Uterus (tissue), 4 donors: ENCODE measurements around the gene TRAF1. TPM values are rescaled to one million over a fixed set of nuclear protein-coding genes. Genes with fewer than 3 reads are reported as not detected.
A peak's percentile ranks its signal among the peaks of the same experiment; 100 is the strongest.

Source experiments
- DNase-seq, 2 donors: peaks; one replicate each; pipeline ENCODE4 v3.0.0-alpha.2; 2019 to 2020
- H3K27ac ChIP-seq, 2 donors: fragments of 200-600 bp; sonication (generic); 1 replicate in 1 of 2; 2 replicates in 1 of 2; pipeline ENCODE4 v1.5.1; 2016 to 2018
- H3K27me3 ChIP-seq, 2 donors: fragments of 200-600 bp; sonication (generic); one replicate each; pipeline ENCODE4 v1.5.1; 2018 to 2019; ENCODE audit warnings: control low read depth in 1 of 2
- H3K36me3 ChIP-seq, 2 donors: fragments of 200-600 bp; sonication (generic); one replicate each; pipeline ENCODE4 v1.5.1; 2019; ENCODE audit warnings: control low read depth in 1 of 2
- H3K4me1 ChIP-seq, 2 donors: fragments of 200-600 bp; sonication (generic); one replicate each; pipeline ENCODE4 v1.5.1; 2018 to 2019; ENCODE audit warnings: control low read depth in 1 of 2
- H3K4me3 ChIP-seq, 2 donors: fragments of 200-600 bp; sonication (generic); 1 replicate in 1 of 2; 2 replicates in 1 of 2; pipeline ENCODE4 v1.5.1; 2018 to 2019; ENCODE audit warnings: mild to moderate bottlenecking in 1 of 2
- H3K9me3 ChIP-seq, 2 donors: fragments of 200-600 bp; sonication (generic); one replicate each; pipeline ENCODE4 v1.5.1; 2019; ENCODE audit warnings: control low read depth in 1 of 2
- POLR2A ChIP-seq, 2 donors: fragments of 450-650 bp; IDR thresholded peaks; one replicate each; pipeline ENCODE4 v1.6.1; 2016; ENCODE audit warnings: antibody characterized with exemption in 2 of 2, mild to moderate bottlenecking in 1 of 2, moderate library complexity in 1 of 2
- intact Hi-C: fragments of 100-400 bp; cut with DNase I; formaldehyde crosslinking; loops from one replicate; pipeline ENCODE4 v1.15.1; 2023; ENCODE audit warnings: low total_unique reads
- total RNA-seq, 4 donors: library from RNA; depleted of rRNA in 3 of 4; stranded (reverse); fragments of >200 nt in 3 of 4; gene quantifications; one replicate each; pipeline versions ENCODE4 v1.1.0 to v1.2.4, GENCODE V29; 2014 to 2023
- TF ChIP-seq, protein P1 (sequence below), 4 experiments: fragments of 200-600 bp in 2 of 4; fragments of 450-650 bp in 2 of 4; sonication (generic) in 2 of 4; IDR thresholded peaks; one replicate each; pipeline ENCODE4 v1.5.1; 2016 to 2019; ENCODE audit warnings: antibody characterized with exemption in 4 of 4, mild to moderate bottlenecking in 2 of 4, moderate library complexity in 1 of 4
- donor health status: DM: yes; HTN: yes; CAD: no.

Gene TRAF1
- total RNA-seq, 4 donors from 2014 or later = 0.51 to 8.7 (median 2.6) TPM

DNA sequence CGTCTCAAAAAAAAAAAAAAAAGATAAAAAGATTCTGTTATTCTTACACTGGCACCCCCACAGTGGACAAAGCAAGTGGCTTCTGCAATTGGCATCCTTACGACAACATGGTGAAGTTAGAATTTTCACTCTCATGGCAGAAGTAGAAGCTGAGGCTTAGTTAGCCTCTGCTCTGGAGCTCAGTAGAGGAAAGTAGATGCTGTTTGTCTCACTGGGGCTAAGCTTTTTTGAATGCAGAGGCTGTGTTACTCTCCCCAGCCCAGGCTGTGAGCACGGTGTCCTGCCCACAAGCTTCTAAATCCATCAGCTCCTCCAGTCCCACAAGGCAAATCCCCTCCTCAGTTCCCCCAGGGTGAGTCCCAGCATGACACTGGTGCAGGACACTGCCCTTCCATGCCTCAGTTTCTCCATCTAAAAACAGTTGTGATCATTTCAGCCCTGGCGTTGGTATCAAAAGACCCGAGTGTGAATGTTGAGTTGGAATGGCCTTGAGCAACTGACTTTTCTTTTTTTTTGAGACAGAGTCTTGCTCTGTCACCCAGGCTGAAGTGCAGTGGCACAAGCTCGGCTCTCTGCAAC is 27.0 kb downstream of the TRAF1 start:
- H3K36me3 ChIP-seq = no peaks in the 10 kb centered on the region
- no peak overlapping the region for H3K27ac ChIP-seq
- no peaks in the 10 kb centered on the region for H3K27me3 ChIP-seq
- TF ChIP-seq, protein P1, sequence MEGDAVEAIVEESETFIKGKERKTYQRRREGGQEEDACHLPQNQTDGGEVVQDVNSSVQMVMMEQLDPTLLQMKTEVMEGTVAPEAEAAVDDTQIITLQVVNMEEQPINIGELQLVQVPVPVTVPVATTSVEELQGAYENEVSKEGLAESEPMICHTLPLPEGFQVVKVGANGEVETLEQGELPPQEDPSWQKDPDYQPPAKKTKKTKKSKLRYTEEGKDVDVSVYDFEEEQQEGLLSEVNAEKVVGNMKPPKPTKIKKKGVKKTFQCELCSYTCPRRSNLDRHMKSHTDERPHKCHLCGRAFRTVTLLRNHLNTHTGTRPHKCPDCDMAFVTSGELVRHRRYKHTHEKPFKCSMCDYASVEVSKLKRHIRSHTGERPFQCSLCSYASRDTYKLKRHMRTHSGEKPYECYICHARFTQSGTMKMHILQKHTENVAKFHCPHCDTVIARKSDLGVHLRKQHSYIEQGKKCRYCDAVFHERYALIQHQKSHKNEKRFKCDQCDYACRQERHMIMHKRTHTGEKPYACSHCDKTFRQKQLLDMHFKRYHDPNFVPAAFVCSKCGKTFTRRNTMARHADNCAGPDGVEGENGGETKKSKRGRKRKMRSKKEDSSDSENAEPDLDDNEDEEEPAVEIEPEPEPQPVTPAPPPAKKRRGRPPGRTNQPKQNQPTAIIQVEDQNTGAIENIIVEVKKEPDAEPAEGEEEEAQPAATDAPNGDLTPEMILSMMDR (IDR thresholded peaks at IDR 0.05) = no peak
- TF ChIP-seq POLR2A (IDR thresholded peaks at IDR 0.05) = no peak
- no peak overlapping the region for H3K4me3 ChIP-seq
- H3K4me1 ChIP-seq = no peaks in the 10 kb centered on the region
- intact Hi-C loops = no loop called here
- no peaks in the 10 kb centered on the region for H3K9me3 ChIP-seq
- DNase-seq = no peak

DNA sequence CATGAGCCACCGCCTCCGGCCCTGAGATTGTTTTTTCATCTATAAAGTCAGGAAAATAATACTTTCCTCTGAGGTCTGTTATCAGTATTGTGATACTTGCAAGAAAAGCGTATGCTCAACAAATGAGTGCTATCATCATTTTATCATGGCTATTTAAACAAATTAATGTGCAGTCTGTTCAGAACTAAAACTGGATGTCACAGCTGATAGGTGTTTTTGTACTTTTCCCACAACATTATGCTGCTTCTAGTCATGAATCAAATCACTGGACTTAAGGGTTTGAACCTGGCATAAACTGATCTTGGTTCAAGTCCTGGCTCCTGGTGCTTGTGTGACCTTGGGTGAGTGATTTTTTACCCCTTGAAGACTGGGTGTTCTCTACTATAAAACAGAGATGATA is 28.2 kb downstream of the TRAF1 start:
- H3K4me3 ChIP-seq = no peak overlapping the region
- H3K4me1 ChIP-seq = no peaks in the 10 kb centered on the region
- H3K27ac ChIP-seq = no peak overlapping the region
- DNase-seq = no peak
- TF ChIP-seq POLR2A (IDR thresholded peaks at IDR 0.05) = no peak
- TF ChIP-seq, protein P1 (IDR thresholded peaks at IDR 0.05) = no peak
- intact Hi-C loops = no loop called here
- H3K9me3 ChIP-seq = no peaks in the 10 kb centered on the region
- H3K36me3 ChIP-seq = no peaks in the 10 kb centered on the region
- H3K27me3 ChIP-seq = no peaks in the 10 kb centered on the region

DNA sequence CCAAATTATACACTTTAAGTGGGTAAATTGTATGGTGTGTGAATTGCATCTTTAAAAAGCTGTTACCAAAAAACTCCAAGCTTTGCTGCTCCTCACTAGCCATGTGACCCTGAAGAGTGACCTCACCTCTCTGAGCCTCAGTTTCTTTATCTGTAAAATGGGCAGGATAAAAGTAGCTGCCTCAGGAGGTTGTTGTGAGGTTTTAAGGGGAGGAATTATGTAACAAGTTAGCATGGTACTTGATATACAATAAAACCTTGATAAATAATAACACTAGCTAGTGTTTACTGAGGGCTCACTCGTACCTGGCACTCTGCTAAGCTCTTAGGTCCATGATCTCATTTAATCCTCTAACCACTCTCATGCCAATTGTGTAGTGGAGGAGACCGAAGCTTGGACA is 30.6 kb downstream of the TRAF1 start:
- Histone ChIP-seq H3K27me3 (no peaks in the 10 kb centered on the region), H3K4me1 (no peaks in the 10 kb centered on the region), H3K27ac (no peak overlapping the region), H3K9me3 (no peaks in the 10 kb centered on the region), H3K4me3 (no peak overlapping the region), H3K36me3 (no peaks in the 10 kb centered on the region)
- intact Hi-C loops = no loop called here
- TF ChIP-seq, protein P1 (IDR thresholded peaks at IDR 0.05) = no peak
- TF ChIP-seq POLR2A (IDR thresholded peaks at IDR 0.05) = no peak
- no peak for DNase-seq

DNA sequence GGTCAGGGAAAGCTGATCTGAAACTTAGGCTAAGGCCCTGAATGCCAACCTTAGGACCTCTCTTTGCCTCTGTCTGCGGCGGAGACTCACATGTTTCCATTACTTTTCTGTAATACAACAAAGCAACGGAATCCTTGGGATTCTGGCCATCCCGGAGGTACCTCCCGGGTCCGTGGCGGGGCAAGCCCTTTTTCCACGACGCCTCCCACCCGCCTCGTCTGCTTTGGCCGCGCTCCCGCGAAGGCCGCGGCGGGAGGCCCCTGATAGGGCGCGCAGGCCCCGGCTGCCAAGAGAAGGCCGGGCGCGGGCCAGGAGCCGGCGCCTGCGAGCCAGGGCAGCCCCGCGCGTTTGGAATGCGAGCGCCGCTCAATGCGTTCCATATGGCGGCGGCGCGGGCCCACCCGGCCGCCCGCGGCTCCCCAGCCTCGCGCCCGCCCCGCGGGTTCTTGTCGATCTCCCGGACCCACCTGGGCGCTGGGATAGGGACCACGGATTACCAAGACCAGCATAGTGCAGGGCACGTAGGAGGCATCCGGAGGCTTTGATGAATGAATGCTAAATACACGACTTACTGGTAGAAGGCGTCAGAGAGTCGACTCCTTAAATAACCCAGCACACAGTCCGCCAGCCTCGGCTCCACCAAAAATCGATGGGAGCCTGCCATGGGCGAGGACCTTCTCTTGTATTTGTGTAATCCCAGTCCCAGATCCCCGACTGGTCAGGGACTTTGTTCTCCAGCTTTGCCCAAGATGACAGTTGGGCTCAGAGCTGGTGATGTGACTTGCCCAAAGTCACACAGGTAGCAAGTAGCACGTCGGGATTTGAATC is 32.1 kb downstream of the TRAF1 start:
- peak in 1 of 2 donors; percentile 78 for DNase-seq
- Histone ChIP-seq H3K9me3 (no peaks in the 10 kb centered on the region), H3K4me3 (peak overlapping the region in 1 of 2 donors; percentile 20), H3K27me3 (no peaks in the 10 kb centered on the region), H3K4me1 (no peaks in the 10 kb centered on the region), H3K27ac (peak overlapping the region; percentile 56 to 81), H3K36me3 (no peaks in the 10 kb centered on the region)
- TF ChIP-seq POLR2A (IDR thresholded peaks at IDR 0.05) = no peak
- TF ChIP-seq, protein P1 (IDR thresholded peaks at IDR 0.05) = peak in 1 of 4 experiments; percentile 13
- intact Hi-C loops = no loop called here

DNA sequence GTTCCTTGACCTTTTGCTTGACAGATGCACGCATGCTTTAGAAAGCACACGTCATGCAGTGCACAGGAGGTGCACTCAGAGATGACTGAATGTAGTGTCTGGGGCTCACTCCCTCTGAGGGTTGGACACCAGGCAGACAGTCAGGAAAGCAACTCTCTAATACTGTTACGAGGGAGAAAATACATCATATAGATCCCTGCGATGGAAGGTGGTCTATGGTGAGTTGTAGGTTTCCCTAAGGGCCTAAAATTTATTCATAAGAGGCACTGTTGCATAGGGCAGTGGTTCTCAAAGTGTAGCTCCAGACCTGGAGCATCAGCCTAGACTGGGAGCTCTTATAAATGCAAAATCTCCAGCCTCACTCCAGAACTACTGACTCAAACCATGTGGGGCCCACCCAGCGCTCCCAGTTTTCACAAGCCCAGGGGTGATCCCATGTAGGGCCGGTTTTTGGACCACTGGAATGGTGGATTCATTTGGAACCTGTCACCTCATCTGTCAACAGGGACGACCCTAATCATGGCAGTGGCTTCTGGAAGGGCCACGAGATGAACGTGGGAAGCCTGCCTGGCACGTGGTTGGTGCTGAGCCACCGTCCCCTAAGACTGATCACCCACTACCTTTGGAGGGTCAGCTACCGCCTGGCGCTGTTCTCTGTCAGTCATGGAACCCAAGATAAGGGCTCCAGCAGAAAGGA is 32.8 kb downstream of the TRAF1 start:
- intact Hi-C loops = no loop called here
- DNase-seq = no peak
- TF ChIP-seq POLR2A (IDR thresholded peaks at IDR 0.05) = no peak
- TF ChIP-seq, protein P1 (IDR thresholded peaks at IDR 0.05) = no peak
- H3K4me1 ChIP-seq = no peaks in the 10 kb centered on the region
- H3K36me3 ChIP-seq = no peaks in the 10 kb centered on the region
- H3K27ac ChIP-seq = peak overlapping the region; percentile 56 to 81
- H3K4me3 ChIP-seq = no peak overlapping the region
- H3K27me3 ChIP-seq = no peaks in the 10 kb centered on the region
- no peaks in the 10 kb centered on the region for H3K9me3 ChIP-seq
